H9 (cell line): ENCODE measurements around the gene DNAJC7. TPM values are rescaled to one million over a fixed set of nuclear protein-coding genes. Genes with fewer than 3 reads are reported as not detected.

Source experiments
- DNase-seq: peaks from one replicate; pipeline ENCODE4 v3.0.0-alpha.2; 2017
- H2AFZ ChIP-seq: one replicate; pipeline ENCODE4 v1.6.1; 2013; ENCODE audit warnings: mild to moderate bottlenecking, low read length, control low read depth, moderate library complexity
- H2AK5ac ChIP-seq: 2 replicates; pipeline ENCODE4 v1.6.1; 2013; ENCODE audit warnings: low read length, control low read depth, mixed read lengths; ENCODE audit not compliant: insufficient read length
- H2BK120ac ChIP-seq: one replicate; pipeline ENCODE4 v1.6.1; 2013; ENCODE audit warnings: low read depth, mild to moderate bottlenecking, low read length, control low read depth, inconsistent platforms; ENCODE audit not compliant: poor library complexity, severe bottlenecking
- H2BK12ac ChIP-seq: 2 replicates; pipeline ENCODE4 v1.6.1; 2013; ENCODE audit warnings: low read length, control low read depth, mixed read lengths, low read depth; ENCODE audit not compliant: insufficient read length
- H2BK15ac ChIP-seq: 2 replicates; pipeline ENCODE4 v1.6.1; 2013; ENCODE audit warnings: low read depth, low read length, control low read depth
- H2BK20ac ChIP-seq: one replicate; pipeline ENCODE4 v1.6.1; 2013; ENCODE audit warnings: low read depth, mild to moderate bottlenecking, low read length, control low read depth, inconsistent platforms; ENCODE audit not compliant: poor library complexity, severe bottlenecking
- H2BK5ac ChIP-seq: 2 replicates; pipeline ENCODE4 v1.6.1; 2013; ENCODE audit warnings: low read length, control low read depth, mixed read lengths; ENCODE audit not compliant: insufficient read length
- H3K14ac ChIP-seq: 2 replicates; pipeline ENCODE4 v1.6.1; 2013; ENCODE audit warnings: low read length, control low read depth; ENCODE audit not compliant: insufficient read depth
- H3K18ac ChIP-seq: 2 replicates; pipeline ENCODE4 v1.6.1; 2013; ENCODE audit warnings: low read depth, mild to moderate bottlenecking, mixed read lengths, low read length, control low read depth; ENCODE audit not compliant: insufficient read length
- H3K23ac ChIP-seq: 2 replicates; pipeline ENCODE4 v1.6.1; 2013; ENCODE audit warnings: low read length, control low read depth, mixed read lengths, low read depth; ENCODE audit not compliant: insufficient read length
- H3K23me2 ChIP-seq: 2 replicates; pipeline ENCODE4 v1.6.1; 2013; ENCODE audit warnings: low read depth, mild to moderate bottlenecking, mixed read lengths, low read length, control low read depth; ENCODE audit not compliant: insufficient read length, poor library complexity, severe bottlenecking
- H3K27ac ChIP-seq: 2 replicates; pipeline ENCODE4 v1.5.1; 2013; ENCODE audit warnings: low read length, control low read depth, mixed read lengths, low read depth; ENCODE audit not compliant: insufficient read length
- H3K27me3 ChIP-seq: 2 replicates; pipeline ENCODE4 v1.6.1; 2013; ENCODE audit warnings: low read length, control low read depth, inconsistent platforms; ENCODE audit not compliant: insufficient read depth
- H3K4ac ChIP-seq: 2 replicates; pipeline ENCODE4 v1.6.1; 2013; ENCODE audit warnings: low read depth, mild to moderate bottlenecking, control low read depth, inconsistent platforms, low read length, moderate library complexity
- H3K4me1 ChIP-seq: 2 replicates; pipeline ENCODE4 v1.6.1; 2013; ENCODE audit warnings: low read length, control low read depth, inconsistent platforms; ENCODE audit not compliant: insufficient read depth
- H3K4me2 ChIP-seq: 2 replicates; pipeline ENCODE4 v1.6.1; 2013; ENCODE audit warnings: low read length, control low read depth, mixed read lengths; ENCODE audit not compliant: insufficient read length, insufficient read depth
- H3K56ac ChIP-seq: 2 replicates; pipeline ENCODE4 v1.6.1; 2013; ENCODE audit warnings: low read depth, mild to moderate bottlenecking, mixed read lengths, low read length, control low read depth; ENCODE audit not compliant: insufficient read length
- H3K79me1 ChIP-seq: 2 replicates; pipeline ENCODE4 v1.6.1; 2013; ENCODE audit warnings: low read depth, mild to moderate bottlenecking, moderate library complexity, low read length, control low read depth, inconsistent platforms; ENCODE audit not compliant: insufficient read depth, poor library complexity, severe bottlenecking
- H3K79me2 ChIP-seq: 2 replicates; pipeline ENCODE4 v1.6.1; 2013; ENCODE audit warnings: low read length, control low read depth, inconsistent platforms; ENCODE audit not compliant: insufficient read depth
- H3K9ac ChIP-seq: 2 replicates; pipeline ENCODE4 v1.6.1; 2013; ENCODE audit warnings: low read length, control low read depth, mixed read lengths; ENCODE audit not compliant: insufficient read length; ENCODE audit errors: extremely low read depth
- H3K9me3 ChIP-seq: one replicate; pipeline ENCODE4 v1.6.1; 2013; ENCODE audit warnings: low read depth, low read length, inconsistent platforms; ENCODE audit not compliant: control insufficient read depth
- H3T11ph ChIP-seq: one replicate; pipeline ENCODE4 v1.6.1; 2013; ENCODE audit warnings: mild to moderate bottlenecking, low read length, control low read depth, inconsistent platforms
- H4K20me1 ChIP-seq: one replicate; pipeline ENCODE4 v1.6.1; 2013; ENCODE audit not compliant: control insufficient read depth, insufficient read length, insufficient read depth
- H4K5ac ChIP-seq: 2 replicates; pipeline ENCODE4 v1.6.1; 2013; ENCODE audit warnings: low read depth, mild to moderate bottlenecking, mixed read lengths, low read length, control low read depth; ENCODE audit not compliant: insufficient read length
- H4K8ac ChIP-seq: replicated peaks from 2 replicates; pipeline ENCODE4 v1.6.1; 2013; ENCODE audit warnings: low read length, control low read depth, mixed read lengths, low read depth; ENCODE audit not compliant: insufficient read length
- H4K91ac ChIP-seq: 2 replicates; pipeline ENCODE4 v1.6.1; 2013; ENCODE audit warnings: low read depth, mild to moderate bottlenecking, moderate library complexity, mixed read lengths, low read length, control low read depth; ENCODE audit not compliant: insufficient read length
- H3K27ac Mint-ChIP-seq, 3 experiments: 2 replicates in 2 of 3; 3 replicates in 1 of 3; pipeline ENCODE4 v1.8.0; 2020 to 2021; ENCODE audit warnings: mixed read lengths in 3 of 3, mild to moderate bottlenecking in 1 of 3, moderate library complexity in 1 of 3
- H3K27me3 Mint-ChIP-seq: 2 replicates; pipeline ENCODE4 v1.8.0; 2021; ENCODE audit warnings: low read depth, mild to moderate bottlenecking, moderate library complexity, mixed read lengths
- H3K36me3 Mint-ChIP-seq, 3 experiments: 2 replicates in 2 of 3; 3 replicates in 1 of 3; pipeline ENCODE4 v1.8.0; 2020 to 2021; ENCODE audit warnings: low read depth in 3 of 3, mixed read lengths in 3 of 3; ENCODE audit not compliant: insufficient read depth in 1 of 3
- H3K4me1 Mint-ChIP-seq, 2 experiments: 2 replicates each; pipeline ENCODE4 v1.8.0; 2020; ENCODE audit warnings: mixed read lengths in 2 of 2
- H3K4me3 Mint-ChIP-seq, 2 experiments: 2 replicates in 1 of 2; 3 replicates in 1 of 2; pipeline ENCODE4 v1.8.0; 2020 to 2021; ENCODE audit warnings: mild to moderate bottlenecking in 2 of 2, mixed read lengths in 2 of 2, moderate library complexity in 1 of 2
- H3K9me3 Mint-ChIP-seq, 2 experiments: 2 replicates in 1 of 2; 3 replicates in 1 of 2; pipeline ENCODE4 v1.8.0; 2020; ENCODE audit warnings: mild to moderate bottlenecking in 2 of 2, mixed read lengths in 2 of 2, moderate library complexity in 1 of 2
- WGBS: extraction: QIAGEN DNeasy Blood & Tissue Kit; methylation state at CpG from one replicate; pipeline ENCODE4 v1.1.7; 2013; ENCODE audit warnings: missing lambda C conversion rate, low lambda C conversion rate, mixed read lengths; ENCODE audit not compliant: insufficient read length; ENCODE audit errors: extremely low coverage; 5-methylcytosine and 5-hydroxymethylcytosine counted together
- total RNA-seq: library from RNA; stranded (reverse); gene quantifications from 2 replicates; pipeline ENCODE4 v1.2.1, GENCODE V29; 2021
- TF ChIP-seq, protein P1 (sequence below): fragments of 200-600 bp; sonication (generic); conservative IDR thresholded peaks from 3 replicates; pipeline ENCODE4 v1.8.0; 2021; ENCODE audit warnings: antibody characterized with exemption, mild to moderate bottlenecking

Gene DNAJC7
- total RNA-seq, 1 experiment from 2014 or later: 141 TPM

DNA sequence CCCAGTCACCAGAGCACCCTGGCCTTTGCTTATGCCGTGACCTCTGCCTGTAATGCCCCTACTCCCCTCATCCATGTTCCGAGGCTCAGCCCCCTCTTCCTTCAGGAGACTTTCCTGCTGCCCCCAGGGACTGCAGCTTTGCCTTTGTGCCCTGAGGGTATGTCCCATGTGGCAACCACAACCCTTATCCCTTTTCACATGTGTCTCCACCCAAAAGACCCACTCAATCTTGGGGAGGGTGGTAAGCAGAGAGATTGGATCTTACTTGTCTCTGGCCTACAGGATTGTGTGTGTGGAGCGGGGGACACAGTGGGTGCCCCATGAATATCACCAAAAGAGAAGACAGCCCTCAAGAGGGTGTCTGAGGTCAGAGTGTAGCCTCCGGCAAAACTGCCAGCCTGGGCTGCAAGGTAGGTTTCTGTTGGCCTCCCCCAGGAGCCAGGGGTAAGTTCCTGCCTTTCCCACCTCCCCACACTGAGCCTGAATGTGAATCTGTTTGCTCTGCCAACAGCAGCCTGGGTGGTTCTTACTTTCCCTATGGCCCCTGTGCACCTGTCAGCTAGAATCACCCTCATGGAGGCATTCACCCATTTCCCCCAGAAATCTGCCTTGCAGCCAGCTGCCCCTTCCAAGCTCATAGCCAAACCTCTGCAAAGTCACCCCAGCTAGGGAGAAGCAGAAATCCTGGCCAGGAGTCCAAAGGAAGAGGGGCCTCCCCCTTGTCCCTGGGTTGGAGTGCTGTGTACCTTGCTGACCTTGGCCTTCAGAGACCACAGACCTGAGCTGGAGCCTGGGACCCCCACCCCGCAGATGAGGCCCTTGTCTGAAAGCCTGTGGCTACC, 44.6 kb upstream of the DNAJC7 start:
- Histone ChIP-seq H2AK5ac (no peak overlapping the region), H3K14ac (no peak overlapping the region), H2BK5ac (no peak overlapping the region), H4K20me1 (peaks cover 3% of the 10 kb centered on the region), H3T11ph (no peak overlapping the region), H2BK120ac (no peak overlapping the region), H3K4me1 (no peaks in the 10 kb centered on the region), H2AFZ (no peak overlapping the region), H3K27me3 (no peaks in the 10 kb centered on the region), H4K8ac (no peak overlapping the region), H3K79me2 (no peaks in the 10 kb centered on the region), H3K9ac (no peak overlapping the region), H3K79me1 (no peaks in the 10 kb centered on the region), H3K18ac (no peak overlapping the region), H4K91ac (no peak overlapping the region), H2BK12ac (no peak overlapping the region), H3K23me2 (no peaks in the 10 kb centered on the region), H3K4me2 (no peak overlapping the region), H3K23ac (no peak overlapping the region), H3K4ac (no peak overlapping the region), H3K9me3 (no peaks in the 10 kb centered on the region), H3K27ac (no peak overlapping the region), H4K5ac (no peak overlapping the region), H2BK20ac (no peak overlapping the region), H3K56ac (no peak overlapping the region), H2BK15ac (no peak overlapping the region)
- Mint-ChIP-seq H3K36me3 (no peaks in the 10 kb centered on the region), H3K4me3 (no peak overlapping the region), H3K27ac (peak overlapping the region in 2 of 3 experiments; percentile 29 to 72; a peak in 2 of 7 replicates), H3K27me3 (peaks cover 5% of the 10 kb centered on the region), H3K4me1 (peaks cover 20 to 33% of the 10 kb centered on the region in 2 experiments), H3K9me3 (no peaks in the 10 kb centered on the region; a peak in 1 of 5 replicates)
- no CpG with 5 or more reads among the region's 5 CpGs for WGBS
- DNase-seq: no peak
- TF ChIP-seq, protein P1, sequence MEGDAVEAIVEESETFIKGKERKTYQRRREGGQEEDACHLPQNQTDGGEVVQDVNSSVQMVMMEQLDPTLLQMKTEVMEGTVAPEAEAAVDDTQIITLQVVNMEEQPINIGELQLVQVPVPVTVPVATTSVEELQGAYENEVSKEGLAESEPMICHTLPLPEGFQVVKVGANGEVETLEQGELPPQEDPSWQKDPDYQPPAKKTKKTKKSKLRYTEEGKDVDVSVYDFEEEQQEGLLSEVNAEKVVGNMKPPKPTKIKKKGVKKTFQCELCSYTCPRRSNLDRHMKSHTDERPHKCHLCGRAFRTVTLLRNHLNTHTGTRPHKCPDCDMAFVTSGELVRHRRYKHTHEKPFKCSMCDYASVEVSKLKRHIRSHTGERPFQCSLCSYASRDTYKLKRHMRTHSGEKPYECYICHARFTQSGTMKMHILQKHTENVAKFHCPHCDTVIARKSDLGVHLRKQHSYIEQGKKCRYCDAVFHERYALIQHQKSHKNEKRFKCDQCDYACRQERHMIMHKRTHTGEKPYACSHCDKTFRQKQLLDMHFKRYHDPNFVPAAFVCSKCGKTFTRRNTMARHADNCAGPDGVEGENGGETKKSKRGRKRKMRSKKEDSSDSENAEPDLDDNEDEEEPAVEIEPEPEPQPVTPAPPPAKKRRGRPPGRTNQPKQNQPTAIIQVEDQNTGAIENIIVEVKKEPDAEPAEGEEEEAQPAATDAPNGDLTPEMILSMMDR: no peak
